ENCODE measurements around the gene PYURF. TPM values are rescaled to one million over a fixed set of nuclear protein-coding genes. Genes with fewer than 3 reads are reported as not detected.

Gene PYURF
- total and polyA plus RNA-seq, 4 donors = 63.7 to 106 (median 80.9) TPM

DNA sequence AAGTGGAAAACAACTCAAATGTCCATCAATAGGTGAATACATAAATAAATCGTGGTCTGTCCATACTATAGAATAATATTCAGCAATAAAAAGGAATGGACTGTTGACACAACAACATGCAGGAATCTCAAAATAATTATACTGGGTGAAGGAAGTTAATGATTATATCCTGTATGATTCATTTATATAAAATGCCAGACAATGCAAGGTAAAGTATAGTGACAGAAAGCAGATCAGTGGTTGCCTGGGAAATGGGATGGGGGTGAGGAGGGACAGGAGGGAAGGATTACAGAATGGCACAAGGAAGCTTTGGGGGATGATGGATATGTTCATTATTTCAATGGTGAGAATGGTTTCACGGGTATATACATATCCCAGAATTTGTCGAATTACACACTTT lies 12.3 kb downstream of the PYURF start:
- Histone ChIP-seq H3K9ac (ENCODE audit: insufficient read depth in 1 of 2, low read length in 2 of 2) (no peak overlapping the region), H3K27me3 (ENCODE audit: control insufficient read depth in 3 of 3, insufficient read depth in 3 of 3, low read length in 2 of 3) (no peaks in the 10 kb centered on the region), H3K4me1 (ENCODE audit: control insufficient read depth in 5 of 5, insufficient read depth in 5 of 5, low read length in 5 of 5) (peaks cover 0 to 4% (median 0%) of the 10 kb centered on the region in 5 donors), H3K36me3 (ENCODE audit: control insufficient read depth in 4 of 4, insufficient read depth in 4 of 4, low read length in 4 of 4) (no peaks in the 10 kb centered on the region), H3K9me3 (ENCODE audit: control insufficient read depth in 4 of 4, insufficient read depth in 3 of 4, low read length in 3 of 4) (no peaks in the 10 kb centered on the region), H3K4me3 (no peak overlapping the region), H3K27ac (ENCODE audit: low read depth in 1 of 2, low read length in 1 of 2) (no peak overlapping the region)
- 81 to 90% methylated on average over 3 of the region's 3 CpGs for WGBS, 2 donors
- no peak for DNase-seq
- ATAC-seq (ENCODE audit: insufficient read depth, low FRiP score) = no peak
- TF ChIP-seq, protein P1, sequence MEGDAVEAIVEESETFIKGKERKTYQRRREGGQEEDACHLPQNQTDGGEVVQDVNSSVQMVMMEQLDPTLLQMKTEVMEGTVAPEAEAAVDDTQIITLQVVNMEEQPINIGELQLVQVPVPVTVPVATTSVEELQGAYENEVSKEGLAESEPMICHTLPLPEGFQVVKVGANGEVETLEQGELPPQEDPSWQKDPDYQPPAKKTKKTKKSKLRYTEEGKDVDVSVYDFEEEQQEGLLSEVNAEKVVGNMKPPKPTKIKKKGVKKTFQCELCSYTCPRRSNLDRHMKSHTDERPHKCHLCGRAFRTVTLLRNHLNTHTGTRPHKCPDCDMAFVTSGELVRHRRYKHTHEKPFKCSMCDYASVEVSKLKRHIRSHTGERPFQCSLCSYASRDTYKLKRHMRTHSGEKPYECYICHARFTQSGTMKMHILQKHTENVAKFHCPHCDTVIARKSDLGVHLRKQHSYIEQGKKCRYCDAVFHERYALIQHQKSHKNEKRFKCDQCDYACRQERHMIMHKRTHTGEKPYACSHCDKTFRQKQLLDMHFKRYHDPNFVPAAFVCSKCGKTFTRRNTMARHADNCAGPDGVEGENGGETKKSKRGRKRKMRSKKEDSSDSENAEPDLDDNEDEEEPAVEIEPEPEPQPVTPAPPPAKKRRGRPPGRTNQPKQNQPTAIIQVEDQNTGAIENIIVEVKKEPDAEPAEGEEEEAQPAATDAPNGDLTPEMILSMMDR (IDR thresholded peaks at IDR 0.05; ENCODE audit: control extremely low read depth, extremely low read depth) = no peak

DNA sequence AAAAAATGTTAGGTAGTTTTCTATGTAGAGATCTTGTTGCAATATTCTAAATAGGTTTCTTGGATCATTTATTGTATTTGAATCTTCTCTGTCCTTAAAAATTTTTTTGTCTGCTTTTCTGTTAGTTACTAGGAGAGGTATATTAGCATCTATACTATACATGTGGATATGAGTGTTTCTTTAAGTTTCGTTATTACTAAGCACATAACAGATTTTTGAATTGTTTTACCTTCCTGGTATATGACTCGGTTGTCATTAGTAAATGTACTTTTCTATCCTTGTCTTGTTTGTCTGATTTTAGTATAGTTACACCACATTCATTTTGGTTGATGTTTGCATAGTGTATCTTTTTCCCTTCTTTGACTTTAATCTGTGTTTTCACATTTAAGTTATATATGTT lies 20.2 kb downstream of the PYURF start:
- Histone ChIP-seq H3K9me3 (ENCODE audit: control insufficient read depth in 4 of 4, insufficient read depth in 3 of 4, low read length in 3 of 4) (no peaks in the 10 kb centered on the region), H3K4me1 (ENCODE audit: control insufficient read depth in 5 of 5, insufficient read depth in 5 of 5, low read length in 5 of 5) (no peaks in the 10 kb centered on the region), H3K27me3 (ENCODE audit: control insufficient read depth in 3 of 3, insufficient read depth in 3 of 3, low read length in 2 of 3) (no peaks in the 10 kb centered on the region), H3K27ac (ENCODE audit: low read depth in 1 of 2, low read length in 1 of 2) (no peak overlapping the region), H3K36me3 (ENCODE audit: control insufficient read depth in 4 of 4, insufficient read depth in 4 of 4, low read length in 4 of 4) (peaks cover 0 to 2% (median 1%) of the 10 kb centered on the region in 4 donors), H3K9ac (ENCODE audit: insufficient read depth in 1 of 2, low read length in 2 of 2) (no peak overlapping the region), H3K4me3 (no peak overlapping the region)
- TF ChIP-seq, protein P1 (IDR thresholded peaks at IDR 0.05; ENCODE audit: control extremely low read depth, extremely low read depth) = no peak
- WGBS, 2 donors = 93% methylated on average over 2 of the region's 2 CpGs
- no peak for DNase-seq
- no peak for ATAC-seq (ENCODE audit: insufficient read depth, low FRiP score)

DNA sequence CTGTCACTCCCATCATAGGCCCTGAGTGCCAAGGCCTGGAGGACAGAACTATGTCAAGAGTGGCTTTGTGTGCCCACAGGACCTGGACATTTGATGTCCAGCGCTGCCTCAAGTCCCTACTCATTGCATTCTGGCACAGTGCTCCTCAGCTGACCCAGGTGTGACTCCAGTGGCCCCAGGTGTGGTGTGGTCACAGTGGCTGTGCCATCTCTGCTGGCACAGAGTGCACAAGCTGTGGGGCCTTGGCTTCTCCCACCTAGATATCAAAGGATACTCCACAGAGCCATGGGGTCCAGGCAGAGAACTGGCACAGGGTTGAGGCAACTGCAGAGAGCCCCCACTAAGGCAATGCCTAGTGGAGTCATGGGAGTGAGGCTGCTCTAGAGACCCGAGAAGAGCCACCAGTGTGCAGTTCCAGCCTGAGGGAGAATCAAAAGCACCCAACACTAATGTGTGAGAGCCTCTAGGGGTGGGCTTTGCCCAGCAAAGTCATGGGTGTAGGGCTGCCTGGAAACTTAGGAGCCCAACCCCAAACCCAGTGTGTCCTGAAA lies 25.6 kb downstream of the PYURF start:
- ATAC-seq (ENCODE audit: insufficient read depth, low FRiP score) (no peak), DNase-seq (no peak)
- Histone ChIP-seq H3K9me3 (ENCODE audit: control insufficient read depth in 4 of 4, insufficient read depth in 3 of 4, low read length in 3 of 4) (no peaks in the 10 kb centered on the region), H3K27me3 (ENCODE audit: control insufficient read depth in 3 of 3, insufficient read depth in 3 of 3, low read length in 2 of 3) (no peaks in the 10 kb centered on the region), H3K4me3 (no peak overlapping the region), H3K36me3 (ENCODE audit: control insufficient read depth in 4 of 4, insufficient read depth in 4 of 4, low read length in 4 of 4) (peaks cover 0 to 10% (median 4%) of the 10 kb centered on the region in 4 donors), H3K27ac (ENCODE audit: low read depth in 1 of 2, low read length in 1 of 2) (no peak overlapping the region), H3K9ac (ENCODE audit: insufficient read depth in 1 of 2, low read length in 2 of 2) (no peak overlapping the region), H3K4me1 (ENCODE audit: control insufficient read depth in 5 of 5, insufficient read depth in 5 of 5, low read length in 5 of 5) (no peaks in the 10 kb centered on the region)
- TF ChIP-seq, protein P1 (IDR thresholded peaks at IDR 0.05; ENCODE audit: control extremely low read depth, extremely low read depth) = no peak
- WGBS, 2 donors = 95 to 96% methylated on average over 2 of the region's 2 CpGs

Data from lung (tissue), 12 donors.